Right atrium auricular region (tissue), 2 donors: Measurements from ENCODE around the gene POLG. TPM values are rescaled to one million over a fixed set of nuclear protein-coding genes. Genes with fewer than 3 reads are reported as not detected.
"Not testable (repeated sequence)": the region's sequence is repeated elsewhere in the genome, so short reads cannot be mapped to it uniquely, and the experiment has no call there.

Experiments
- DNase-seq: peaks from one replicate; pipeline ENCODE4 v3.0.0-alpha.2; 2019; ENCODE audit warnings: low spot score
- H3K27ac ChIP-seq, 2 donors: fragments of 200-600 bp; sonication (generic); 1 replicate in 1 of 2; 2 replicates in 1 of 2; pipeline ENCODE4 v1.5.1; 2016 to 2019
- H3K27me3 ChIP-seq, 2 donors: fragments of 200-600 bp; sonication (generic); one replicate each; pipeline versions ENCODE4 v1.5.1 to v1.6.0; 2017 to 2019
- H3K36me3 ChIP-seq: fragments of 200-600 bp; sonication (generic); one replicate; pipeline ENCODE4 v1.5.1; 2016
- H3K4me1 ChIP-seq, 2 donors: fragments of 200-600 bp; sonication (generic); one replicate each; pipeline versions ENCODE4 v1.5.1 to v1.6.0; 2017 to 2019
- H3K4me3 ChIP-seq, 2 donors: fragments of 200-600 bp; sonication (generic); 1 replicate in 1 of 2; 2 replicates in 1 of 2; pipeline ENCODE4 v1.5.1; 2017 to 2019; ENCODE audit warnings: mild to moderate bottlenecking in 1 of 2, moderate library complexity in 1 of 2
- H3K9me3 ChIP-seq, 2 donors: fragments of 200-600 bp; sonication (generic); one replicate each; pipeline ENCODE4 v1.5.1; 2019
- CTCF ChIP-seq, 2 donors: fragments of 200-600 bp; sonication (generic); IDR thresholded peaks; one replicate each; pipeline ENCODE4 v1.5.1; 2019; ENCODE audit warnings: antibody characterized with exemption in 2 of 2
- microRNA-seq, 2 donors: library from miRNA; unstranded; fragments of <30 nt; microRNA quantifications; one replicate each; pipeline ENCODE4, GENCODE V29; 2016 to 2017; ENCODE audit warnings: borderline number of aligned reads in 2 of 2, borderline replicate concordance in 1 of 2
- total RNA-seq, 2 donors: library from RNA; depleted of rRNA; stranded (reverse); fragments of >200 nt; gene quantifications; one replicate each; pipeline ENCODE4 v1.1.0, GENCODE V29; 2016

Gene POLG
- total RNA-seq, 2 donors from 2014 or later = 36.0 to 37.9 TPM

GRCh38 chr15:89291934-89292438, 42.6 kb downstream of the POLG start:
- no peaks in the 10 kb centered on the region for H3K9me3 ChIP-seq
- no peaks in the 10 kb centered on the region for H3K36me3 ChIP-seq
- no peak for DNase-seq
- no peaks in the 10 kb centered on the region for H3K4me1 ChIP-seq
- TF ChIP-seq CTCF (IDR thresholded peaks at IDR 0.05) = no peak
- no peaks in the 10 kb centered on the region for H3K27me3 ChIP-seq
- no peak overlapping the region for H3K27ac ChIP-seq
- no peak overlapping the region for H3K4me3 ChIP-seq

GRCh38 chr15:89283201-89283600, 51.4 kb downstream of the POLG start:
- Histone ChIP-seq H3K36me3 (no peaks in the 10 kb centered on the region), H3K27me3 (no peaks in the 10 kb centered on the region), H3K9me3 (no peaks in the 10 kb centered on the region), H3K27ac (no peak overlapping the region), H3K4me3 (no peak overlapping the region), H3K4me1 (no peaks in the 10 kb centered on the region)
- no peak for DNase-seq
- no peak for TF ChIP-seq CTCF (IDR thresholded peaks at IDR 0.05)

GRCh38 chr15:89282631-89283030, 52.0 kb downstream of the POLG start:
- H3K27me3 ChIP-seq = no peaks in the 10 kb centered on the region
- DNase-seq = no peak
- TF ChIP-seq CTCF (IDR thresholded peaks at IDR 0.05) = no peak
- H3K9me3 ChIP-seq = no peaks in the 10 kb centered on the region
- H3K36me3 ChIP-seq = no peaks in the 10 kb centered on the region
- H3K4me3 ChIP-seq = no peak overlapping the region
- no peak overlapping the region for H3K27ac ChIP-seq
- H3K4me1 ChIP-seq = no peaks in the 10 kb centered on the region

GRCh38 chr15:89278307-89278706, 56.3 kb downstream of the POLG start:
- no peak for TF ChIP-seq CTCF (IDR thresholded peaks at IDR 0.05)
- Histone ChIP-seq H3K27ac (no peak overlapping the region), H3K4me1 (no peaks in the 10 kb centered on the region), H3K36me3 (no peaks in the 10 kb centered on the region), H3K27me3 (no peaks in the 10 kb centered on the region), H3K4me3 (no peak overlapping the region), H3K9me3 (no peaks in the 10 kb centered on the region)
- DNase-seq = no peak

GRCh38 chr15:89277281-89277680, 57.3 kb downstream of the POLG start:
- not testable (repeated sequence) for H3K27ac ChIP-seq, H3K9me3 ChIP-seq, DNase-seq, H3K4me1 ChIP-seq, H3K36me3 ChIP-seq, H3K27me3 ChIP-seq, H3K4me3 ChIP-seq

Small RNA genes lying within 50 kb of the gene (microRNA-seq; reads per million reads assigned to microRNA genes)
- gene MIR6766 (0 reads per million in 2 donors), gene MIR9-3 (0.71 to 1.4 reads per million in 2 donors)

Other genes starting within 250 kb of the POLG start
- gene ABHD2, start 246.4 kb downstream of the POLG start, total RNA-seq = 100 to 1,000 TPM; 115 to 118 TPM
- gene RLBP1, start 113.2 kb downstream of the POLG start, total RNA-seq = not detected
- 1 to 10 TPM in 1 of 2 donors, under 1 TPM in 1; 0.79 to 1.6 TPM for gene FANCI, start 90.8 kb downstream of the POLG start, total RNA-seq
- under 1 TPM; 0.37 to 0.43 TPM for gene RHCG, start 161.8 kb upstream of the POLG start, total RNA-seq
- not detected for gene TICRR, start 240.6 kb upstream of the POLG start, total RNA-seq